Cerebellar cortex (tissue), 1 donor: ENCODE results near the gene CCDC126.
"Not testable (repeated sequence)": the region's sequence is repeated elsewhere in the genome, so short reads cannot be mapped to it uniquely, and the experiment has no call there.

Experiments used
- DNase-seq: peaks from one replicate; pipeline ENCODE4 v3.0.0-alpha.2; 2015; ENCODE audit warnings: low spot score

The CCDC126 gene

DNA sequence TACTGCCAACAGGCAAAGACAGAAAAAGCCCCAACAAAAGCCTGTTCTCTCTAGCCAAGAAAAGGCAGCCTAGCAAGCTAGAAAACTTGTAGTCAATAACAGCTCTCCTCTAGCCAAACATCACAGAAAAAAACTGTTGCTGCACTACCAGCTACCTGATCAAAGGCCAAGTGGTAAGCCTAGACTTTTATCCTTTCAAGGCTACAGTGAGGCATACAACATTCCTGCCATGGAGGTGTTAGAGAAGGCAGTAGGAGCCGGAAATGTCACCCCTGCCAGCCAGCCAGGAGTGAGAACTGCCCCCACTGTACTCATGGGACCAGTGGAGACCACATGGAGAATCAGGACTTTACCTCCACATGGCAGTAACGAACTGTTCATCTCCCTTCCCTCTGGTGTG lies 31.2 kb downstream of the CCDC126 start:
- no peak for DNase-seq

DNA sequence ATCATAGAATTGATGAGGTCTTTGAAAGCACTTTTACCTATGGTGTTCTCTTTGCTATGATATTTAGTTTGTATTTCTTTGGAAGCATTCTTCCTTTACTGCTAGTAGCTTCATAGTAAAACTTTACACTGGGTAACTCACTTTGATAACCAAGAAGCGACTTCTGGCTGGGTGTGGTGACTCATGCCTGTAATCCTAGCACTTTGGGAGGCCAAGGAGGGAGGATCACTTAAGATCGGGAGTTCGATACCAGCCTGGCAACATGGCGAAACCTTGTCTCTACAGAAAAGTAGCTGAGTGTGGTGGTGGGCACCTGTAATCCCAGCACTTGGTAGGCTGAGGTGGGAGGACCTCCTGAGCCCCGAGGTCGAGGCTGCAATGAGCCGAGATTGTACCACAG lies 36.2 kb downstream of the CCDC126 start:
- DNase-seq, result no peak

DNA sequence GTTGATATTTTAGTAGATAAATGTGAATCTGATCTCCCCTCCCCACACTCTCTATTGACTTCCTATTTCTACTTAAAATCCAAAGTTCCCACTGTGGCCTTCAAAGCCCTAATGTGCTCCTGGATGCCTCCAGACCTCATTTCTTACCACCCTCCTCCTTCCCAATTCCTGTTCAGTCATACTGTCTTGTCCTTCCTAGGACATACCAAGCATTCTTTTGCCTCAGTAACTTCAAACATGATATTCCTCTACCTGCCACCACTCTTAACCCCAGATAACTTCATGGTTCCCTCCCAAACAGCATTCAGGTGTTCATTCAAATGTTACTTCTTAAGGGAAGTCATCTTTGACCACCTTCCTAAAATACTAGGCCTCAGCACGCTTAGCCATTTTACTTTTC lies 48.6 kb downstream of the CCDC126 start:
- no peak for DNase-seq

DNA sequence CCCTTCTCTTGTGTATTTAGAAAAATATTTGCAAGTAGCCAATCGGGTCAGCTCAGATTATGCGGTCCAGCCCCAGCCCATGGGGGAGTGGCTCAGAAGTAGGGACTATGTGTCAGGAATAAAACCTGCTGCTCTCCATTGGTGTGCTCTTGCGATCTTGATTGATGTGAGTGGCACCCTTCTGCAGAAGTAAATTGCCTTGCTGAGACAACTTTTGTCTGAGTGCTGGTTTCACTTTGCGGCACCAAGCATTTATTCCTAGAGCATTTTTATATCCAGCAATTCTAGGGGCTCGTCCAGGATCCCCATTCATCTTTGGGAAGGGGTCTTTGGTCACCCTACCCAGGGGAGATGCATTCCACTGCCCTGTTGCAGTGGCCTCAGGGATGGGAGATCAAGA lies 56.8 kb downstream of the CCDC126 start:
- DNase-seq, result no peak

GRCh38 chr7:23654508-23654907 lies 57.3 kb downstream of the CCDC126 start:
- peak; percentile 26 for DNase-seq

DNA sequence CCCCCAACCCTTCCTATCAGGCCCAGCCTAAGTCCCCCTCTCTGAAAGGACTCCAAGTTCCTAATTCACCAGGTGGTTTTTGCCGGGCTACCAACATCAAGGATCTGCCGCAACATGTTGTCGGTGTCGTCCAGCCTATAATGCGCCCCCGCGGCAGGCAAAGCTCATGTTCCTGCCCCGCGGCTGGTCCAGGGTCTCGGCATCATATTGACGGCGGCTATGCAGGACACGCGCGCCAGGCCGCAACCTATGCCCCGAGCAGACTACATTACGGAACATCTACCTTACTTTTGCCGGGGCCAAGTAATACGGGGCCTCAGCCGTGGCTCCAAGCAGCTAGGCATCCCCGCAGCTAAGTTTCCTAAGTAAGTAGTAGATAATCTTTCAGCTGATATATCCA lies 58.3 kb downstream of the CCDC126 start:
- no peak for DNase-seq

- no peak for DNase-seq
Observed at GRCh38 chr7:23658831-23659427, 61.7 kb downstream of the CCDC126 start.

DNA sequence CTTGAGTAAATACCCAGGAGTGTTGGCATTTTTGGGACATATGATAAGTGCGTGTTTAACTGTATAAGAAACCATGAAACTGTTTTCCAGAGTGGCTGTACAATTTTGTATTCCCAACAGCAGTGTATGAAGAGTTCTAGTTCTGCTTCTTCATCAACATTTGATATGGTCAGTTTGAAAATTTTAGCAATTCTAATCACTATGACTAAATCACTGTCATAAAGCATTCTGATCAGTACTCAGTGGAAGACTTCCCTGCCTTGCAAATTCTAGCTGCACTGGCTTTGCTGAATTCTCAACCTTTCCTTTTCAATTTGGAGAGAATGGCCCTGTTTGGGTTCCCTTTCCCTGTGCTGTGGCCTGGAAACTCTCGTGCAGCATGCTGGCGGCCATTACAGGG lies 64.2 kb downstream of the CCDC126 start:
- DNase-seq, result no peak

GRCh38 chr7:23662124-23662983 lies 65.2 kb downstream of the CCDC126 start:
- peak; percentile 8 for DNase-seq

GRCh38 chr7:23662984-23663313 lies 65.8 kb downstream of the CCDC126 start:
- no peak for DNase-seq

DNA sequence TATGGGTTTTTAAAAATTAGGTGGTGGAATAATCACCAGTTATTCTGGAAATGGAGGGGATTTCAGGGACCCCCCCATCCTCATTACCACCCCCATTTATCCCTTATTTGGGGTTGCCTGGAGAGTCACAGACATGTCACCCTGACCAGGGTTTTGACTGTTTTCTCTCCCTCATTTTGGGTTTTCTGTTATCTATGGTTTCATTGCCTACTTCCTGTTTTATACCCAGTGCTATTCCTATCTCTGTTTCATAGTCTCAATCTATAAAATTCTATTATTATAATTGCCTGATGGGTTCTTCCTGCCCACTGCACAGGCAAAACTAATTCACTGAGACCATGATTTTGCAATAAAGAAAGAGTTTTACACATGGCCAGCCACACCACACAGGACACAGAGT lies 66.9 kb downstream of the CCDC126 start:
- DNase-seq, result no peak

DNA sequence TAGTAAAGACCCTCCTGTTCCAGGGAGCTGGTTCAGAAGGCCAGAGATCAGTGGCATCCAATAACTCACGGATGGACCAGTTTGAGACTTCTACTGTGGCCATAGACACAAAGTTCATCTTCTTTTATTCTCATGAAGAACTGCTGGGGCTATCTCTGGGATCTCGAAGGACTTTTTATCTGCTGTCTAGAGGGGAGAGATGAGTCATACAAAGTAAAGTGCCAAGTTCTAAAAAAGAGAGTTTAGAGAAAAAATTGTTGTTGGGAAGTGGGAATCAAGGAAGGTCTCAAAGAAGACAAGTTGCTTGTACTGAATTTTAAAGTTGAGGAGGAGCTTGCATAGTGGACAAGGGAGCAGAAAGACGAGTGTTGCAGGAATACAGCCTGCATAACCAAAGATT lies 74.9 kb downstream of the CCDC126 start:
- DNase-seq, result no peak

DNA sequence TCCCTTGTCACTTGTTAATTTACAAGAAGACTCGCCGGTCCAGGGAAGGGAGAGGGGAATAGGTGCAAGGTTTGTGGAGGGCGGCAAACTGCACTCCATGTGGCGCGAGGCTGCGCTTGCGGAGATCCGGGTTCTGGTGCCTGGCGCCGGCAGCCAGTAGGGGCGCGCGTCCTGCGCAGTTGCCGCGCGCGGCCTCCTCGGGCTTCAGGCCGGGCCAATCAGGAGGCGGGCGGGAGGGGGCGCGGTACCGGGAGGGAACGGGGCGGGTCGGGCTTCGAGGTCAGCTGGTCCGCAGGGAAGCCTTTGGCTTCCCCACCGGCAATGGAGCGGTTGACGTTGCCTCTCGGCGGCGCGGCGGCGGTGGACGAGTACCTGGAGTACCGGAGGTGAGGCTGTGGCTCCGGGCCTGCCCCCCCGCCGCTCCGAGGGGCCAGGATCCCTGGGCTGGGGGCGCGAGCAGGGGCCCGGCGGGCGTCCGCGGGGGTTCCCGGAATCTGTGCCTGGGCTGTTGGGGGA lies 82.8 kb downstream of the CCDC126 start, which contains the start of gene FAM221A:
TSS of gene FAM221A (plus strand) at position 302 of the 516 bp plus-strand sequence. CDS start at position 322, 20 bp downstream.
- peak; percentile 80 for DNase-seq

DNA sequence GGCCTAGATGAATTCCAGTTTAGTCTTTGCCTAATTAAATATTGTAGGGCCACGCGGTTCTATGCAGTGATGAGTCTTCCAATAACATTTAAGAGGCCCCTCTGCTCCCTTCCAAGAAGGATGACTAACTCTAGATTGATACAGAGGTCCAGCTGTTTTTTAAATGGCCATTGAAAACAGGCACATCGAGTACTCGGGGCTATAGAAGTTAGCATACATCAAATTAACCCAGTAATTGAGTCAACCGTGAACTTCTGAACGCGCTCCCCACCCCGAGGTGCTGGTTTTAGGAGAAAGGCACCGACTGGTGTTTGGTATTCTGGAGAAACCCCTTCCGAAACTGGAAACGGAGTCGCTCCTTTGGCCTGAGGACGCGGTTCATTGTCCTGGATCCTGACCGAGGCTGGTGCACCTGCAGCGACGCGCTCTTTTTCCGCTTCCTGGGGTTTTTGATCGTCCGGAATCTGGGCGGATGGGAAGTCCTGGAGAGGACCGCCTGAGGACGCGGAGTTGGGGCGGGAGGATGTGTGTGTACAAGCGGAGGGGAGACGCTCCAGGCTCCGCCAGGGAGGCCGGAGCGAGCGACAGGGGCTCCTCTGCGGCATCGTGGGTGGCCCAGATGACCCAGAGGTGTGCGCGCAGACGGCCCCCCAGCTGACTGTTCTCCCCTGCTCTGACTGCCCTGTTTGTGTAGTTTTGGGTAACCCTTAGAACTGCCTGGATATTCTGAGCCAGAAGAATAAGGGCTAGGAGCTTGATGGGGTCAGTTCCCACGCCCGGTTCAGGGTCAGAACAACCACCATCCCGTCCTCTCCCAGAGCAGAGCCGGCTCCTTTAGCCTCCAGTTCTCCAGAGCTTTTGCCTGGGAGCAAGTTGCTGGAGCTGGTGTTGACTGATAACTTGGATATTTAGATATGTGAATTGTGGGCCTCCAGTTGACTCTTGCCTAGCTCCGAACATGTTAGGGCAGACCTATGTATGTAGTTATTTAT lies 83.5 kb downstream of the CCDC126 start:
- DNase-seq, result peak; percentile 72

- DNase-seq, result not testable (repeated sequence)
Observed at GRCh38 chr7:23684041-23684440, 86.9 kb downstream of the CCDC126 start.

DNA sequence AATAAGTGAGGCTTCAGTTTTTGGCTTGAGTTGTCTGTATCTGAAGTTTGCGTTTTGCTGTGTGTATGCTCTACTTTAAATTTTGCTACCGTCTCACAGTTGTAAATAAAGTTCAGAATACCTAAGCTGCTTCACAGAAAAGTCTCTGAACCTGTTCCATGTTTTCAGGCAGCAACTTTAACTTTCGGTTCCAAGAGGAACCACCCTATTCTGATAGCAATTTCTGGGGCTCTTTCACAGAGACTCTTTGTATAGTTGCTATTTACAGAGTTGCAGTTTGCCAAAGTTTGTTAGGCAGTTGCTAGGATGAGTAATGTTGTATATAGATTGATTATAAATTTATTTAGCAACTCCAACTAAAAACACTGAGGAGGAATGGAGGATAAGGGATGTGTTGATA lies 88.5 kb downstream of the CCDC126 start:
- DNase-seq, result no peak

GRCh38 chr7:23687011-23687410 lies 89.8 kb downstream of the CCDC126 start:
- no peak for DNase-seq

DNA sequence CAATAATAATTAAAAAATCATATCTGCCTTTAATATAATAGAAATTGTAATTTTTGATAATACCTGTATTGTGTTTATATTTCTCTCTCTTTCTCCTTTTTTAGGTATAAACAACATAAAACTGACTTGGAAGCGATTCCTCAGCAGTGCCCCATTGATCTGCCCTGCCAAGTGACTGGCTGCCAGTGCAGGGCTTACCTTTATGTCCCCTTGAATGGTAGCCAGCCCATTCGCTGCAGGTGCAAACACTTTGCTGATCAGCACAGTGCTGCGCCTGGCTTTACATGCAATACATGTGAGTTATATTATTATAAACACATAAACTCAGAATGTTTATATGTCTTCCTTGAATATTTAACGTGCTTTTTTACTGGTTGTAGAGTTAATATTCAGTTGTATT lies 92.0 kb downstream of the CCDC126 start:
- DNase-seq, result no peak

DNA sequence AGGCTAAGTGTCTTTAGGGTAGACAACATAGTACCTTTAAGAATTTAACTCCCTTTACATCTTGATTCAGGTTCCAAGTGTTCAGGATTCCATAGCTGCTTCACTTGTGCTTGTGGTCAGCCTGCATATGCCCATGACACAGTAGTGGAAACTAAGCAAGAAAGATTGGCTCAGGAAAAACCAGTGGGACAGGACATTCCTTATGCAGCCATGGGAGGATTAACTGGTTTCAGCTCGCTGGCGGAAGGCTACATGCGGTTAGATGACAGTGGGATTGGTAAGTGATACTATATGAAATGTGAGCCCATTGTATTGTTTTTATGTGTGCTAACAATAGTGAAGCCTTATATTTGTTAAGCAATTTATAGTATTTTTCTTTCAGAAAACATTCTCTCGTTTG lies 94.1 kb downstream of the CCDC126 start:
- no peak for DNase-seq

GRCh38 chr7:23693224-23693623 lies 96.0 kb downstream of the CCDC126 start:
- no peak for DNase-seq
